ENCODE results near the gene PNKD. TPM values are rescaled to one million over a fixed set of nuclear protein-coding genes. Genes with fewer than 3 reads are reported as not detected.

Gene PNKD
- total and polyA plus RNA-seq, 8 donors = 35.1 to 121 (median 111) TPM

- Histone ChIP-seq H3K4me1 (peaks cover 25 to 53% (median 41%) of the 10 kb centered on the region in 4 donors), H3K9me3 (no peaks in the 10 kb centered on the region), H3K27me3 (no peaks in the 10 kb centered on the region), H3K4me3 (peak overlapping the region; percentile 74 to 97 (median 94)), H3K36me3 (no peaks in the 10 kb centered on the region), H3K27ac (peak overlapping the region; percentile 98 to 100 (median 100))
- TF ChIP-seq, protein P1, sequence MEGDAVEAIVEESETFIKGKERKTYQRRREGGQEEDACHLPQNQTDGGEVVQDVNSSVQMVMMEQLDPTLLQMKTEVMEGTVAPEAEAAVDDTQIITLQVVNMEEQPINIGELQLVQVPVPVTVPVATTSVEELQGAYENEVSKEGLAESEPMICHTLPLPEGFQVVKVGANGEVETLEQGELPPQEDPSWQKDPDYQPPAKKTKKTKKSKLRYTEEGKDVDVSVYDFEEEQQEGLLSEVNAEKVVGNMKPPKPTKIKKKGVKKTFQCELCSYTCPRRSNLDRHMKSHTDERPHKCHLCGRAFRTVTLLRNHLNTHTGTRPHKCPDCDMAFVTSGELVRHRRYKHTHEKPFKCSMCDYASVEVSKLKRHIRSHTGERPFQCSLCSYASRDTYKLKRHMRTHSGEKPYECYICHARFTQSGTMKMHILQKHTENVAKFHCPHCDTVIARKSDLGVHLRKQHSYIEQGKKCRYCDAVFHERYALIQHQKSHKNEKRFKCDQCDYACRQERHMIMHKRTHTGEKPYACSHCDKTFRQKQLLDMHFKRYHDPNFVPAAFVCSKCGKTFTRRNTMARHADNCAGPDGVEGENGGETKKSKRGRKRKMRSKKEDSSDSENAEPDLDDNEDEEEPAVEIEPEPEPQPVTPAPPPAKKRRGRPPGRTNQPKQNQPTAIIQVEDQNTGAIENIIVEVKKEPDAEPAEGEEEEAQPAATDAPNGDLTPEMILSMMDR (IDR thresholded peaks at IDR 0.05) = peak in 6 of 7 experiments; percentile 48 to 97 (median 93)
- TF ChIP-seq POLR2A (IDR thresholded peaks at IDR 0.05) (peak in 1 of 4 donors; percentile 28), POLR2AphosphoS5 (IDR thresholded peaks at IDR 0.05) (peak; percentile 65 to 85 (median 76)), EP300 (IDR thresholded peaks at IDR 0.05) (no peak)
- intact Hi-C loops (cut with DNase I; ENCODE audit: low total_unique reads) = loop anchor here (10.0 kb wide), 1 partner anchor 91 kb away; no protein-coding TSS in a partner anchor
- 0 to 2% (median 1%) methylated on average over 28 to 57 of the region's 57 CpGs for WGBS, 5 donors
- DNase-seq = peak; percentile 95 to 98
Measured at GRCh38 chr2:218395826-218396687, 125.7 kb downstream of the PNKD start.

Small RNA genes lying within 50 kb of the gene (small RNA-seq; reads per million reads assigned to genes)
- gene MIR6810 = 0 to 0.45 (median 0.08) reads per million in 4 donors

Other genes starting within 250 kb of the PNKD start
- gene RUFY4, start 201.3 kb upstream of the PNKD start, total RNA-seq = not detected
- gene RUFY4, start 201.3 kb upstream of the PNKD start, polyA plus RNA-seq = under 1 TPM in 2 of 3 donors, not detected in 1; 0.12 to 0.43 TPM
- 1 to 10 TPM in 1 of 5 donors, under 1 TPM in 1, not detected in 3; 0.37 to 1.2 TPM for gene CXCR2, start 144.5 kb upstream of the PNKD start, total RNA-seq
- 1 to 10 TPM; 1.2 to 2.3 (median 2.1) TPM for gene CXCR2, start 144.5 kb upstream of the PNKD start, polyA plus RNA-seq
- under 1 TPM in 3 of 5 donors, not detected in 2; 0.37 to 0.87 (median 0.45) TPM for gene CXCR1, start 103.6 kb upstream of the PNKD start, total RNA-seq
- gene CXCR1, start 103.6 kb upstream of the PNKD start, polyA plus RNA-seq = under 1 TPM; 0.03 to 0.62 (median 0.61) TPM
- gene ARPC2, start 53.3 kb upstream of the PNKD start, total RNA-seq = 100 to 1,000 TPM in 4 of 5 donors, 10 to 100 TPM in 1; 92.1 to 456 (median 234) TPM
- 100 to 1,000 TPM; 188 to 384 (median 278) TPM for gene ARPC2, start 53.3 kb upstream of the PNKD start, polyA plus RNA-seq
- 1 to 10 TPM in 3 of 5 donors, under 1 TPM in 2; 0.45 to 4.8 (median 1.1) TPM for gene GPBAR1, start 9.5 kb upstream of the PNKD start, total RNA-seq
- gene GPBAR1, start 9.5 kb upstream of the PNKD start, polyA plus RNA-seq = 1 to 10 TPM; 1.8 to 2.7 (median 2.6) TPM
- gene AAMP, start 382 bp upstream of the PNKD start, total RNA-seq = 100 to 1,000 TPM in 4 of 5 donors, 10 to 100 TPM in 1; 82.6 to 218 (median 173) TPM
- 100 to 1,000 TPM in 1 of 3 donors, 10 to 100 TPM in 2; 85.9 to 183 (median 88.9) TPM for gene AAMP, start 382 bp upstream of the PNKD start, polyA plus RNA-seq
- gene TMBIM1, start 22.0 kb downstream of the PNKD start, total RNA-seq = 100 to 1,000 TPM; 103 to 318 (median 223) TPM
- 100 to 1,000 TPM in 1 of 3 donors, 10 to 100 TPM in 2; 94.6 to 119 (median 97.9) TPM for gene TMBIM1, start 22.0 kb downstream of the PNKD start, polyA plus RNA-seq
- not detected for gene CATIP, start 86.3 kb downstream of the PNKD start, total RNA-seq
- gene CATIP, start 86.3 kb downstream of the PNKD start, polyA plus RNA-seq = under 1 TPM; 0.18 to 0.62 (median 0.31) TPM
- gene SLC11A1, start 111.8 kb downstream of the PNKD start, total RNA-seq = 10 to 100 TPM in 3 of 5 donors, 1 to 10 TPM in 1, not detected in 1; 8.9 to 20.4 (median 16.9) TPM
- 1 to 10 TPM; 4.2 to 4.7 (median 4.5) TPM for gene SLC11A1, start 111.8 kb downstream of the PNKD start, polyA plus RNA-seq
- 100 to 1,000 TPM in 3 of 5 donors, 10 to 100 TPM in 2; 43.3 to 188 (median 128) TPM for gene CTDSP1, start 129.3 kb downstream of the PNKD start, total RNA-seq
- gene CTDSP1, start 129.3 kb downstream of the PNKD start, polyA plus RNA-seq = 100 to 1,000 TPM in 2 of 3 donors, 10 to 100 TPM in 1; 99.8 to 117 (median 100) TPM
- 100 to 1,000 TPM in 1 of 5 donors, 10 to 100 TPM in 2, under 1 TPM in 1, not detected in 1; 0.43 to 120 (median 12.7) TPM for gene VIL1, start 148.6 kb downstream of the PNKD start, total RNA-seq
- gene VIL1, start 148.6 kb downstream of the PNKD start, polyA plus RNA-seq = 1 to 10 TPM in 2 of 3 donors, under 1 TPM in 1; 0.38 to 1.8 (median 1.1) TPM

All from stomach (tissue), 9 donors.